OCI-LY1 (cell line): ENCODE data around the gene IL13RA2.

Experiments used
- H2AFZ ChIP-seq: fragments of 200-600 bp; sonication (generic), shearing (Covaris generic); 2 replicates; pipeline ENCODE4 v1.6.0; 2014; ENCODE audit warnings: antibody characterized with exemption, mild to moderate bottlenecking, low read length
- H3F3A ChIP-seq: fragments of 200-600 bp; sonication (generic), shearing (Covaris generic); 2 replicates; pipeline ENCODE4 v1.6.0; 2014; ENCODE audit warnings: mild to moderate bottlenecking, antibody characterized with exemption, low read length, moderate library complexity; ENCODE audit not compliant: insufficient read depth
- H3K27ac ChIP-seq: fragments of 200-600 bp; sonication (generic); 2 replicates; pipeline ENCODE4 v1.5.1; 2014; ENCODE audit warnings: low read length, mixed run types, mild to moderate bottlenecking, low read depth; ENCODE audit not compliant: poor library complexity, severe bottlenecking
- H3K27me3 ChIP-seq: fragments of 200-600 bp; sonication (generic); 2 replicates; pipeline ENCODE4 v1.6.0; 2014; ENCODE audit warnings: antibody characterized with exemption, mild to moderate bottlenecking, low read length, moderate library complexity; ENCODE audit not compliant: insufficient read depth
- H3K36me3 ChIP-seq: fragments of 200-600 bp; sonication (generic); 2 replicates; pipeline ENCODE4 v1.6.1; 2014; ENCODE audit warnings: mild to moderate bottlenecking, antibody characterized with exemption, low read length, moderate library complexity, mixed read lengths; ENCODE audit not compliant: insufficient read depth
- H3K4me1 ChIP-seq: fragments of 200-600 bp; sonication (generic); 2 replicates; pipeline ENCODE4 v1.5.1; 2014; ENCODE audit warnings: mild to moderate bottlenecking, low read length, moderate library complexity; ENCODE audit not compliant: insufficient read depth, severe bottlenecking
- H3K4me2 ChIP-seq: fragments of 200-600 bp; sonication (generic), shearing (Covaris generic); 2 replicates; pipeline ENCODE4 v1.6.1; 2014; ENCODE audit warnings: low read length
- H3K4me3 ChIP-seq: fragments of 200-600 bp; sonication (generic); 2 replicates; pipeline ENCODE4 v1.5.1; 2014; ENCODE audit warnings: low read length, low read depth, mild to moderate bottlenecking, mixed read lengths; ENCODE audit not compliant: poor library complexity, severe bottlenecking
- H3K79me2 ChIP-seq: fragments of 200-600 bp; shearing (Covaris generic); 2 replicates; pipeline ENCODE4 v1.6.1; 2016; ENCODE audit warnings: mixed run types, low read length, mixed read lengths; ENCODE audit not compliant: insufficient read depth
- H3K9ac ChIP-seq: fragments of 200-600 bp; sonication (generic), shearing (Covaris generic); 2 replicates; pipeline ENCODE4 v1.6.1; 2014; ENCODE audit warnings: mild to moderate bottlenecking, low read length, mixed read lengths
- H3K9me2 ChIP-seq: fragments of 200-600 bp; sonication (generic), shearing (Covaris generic); 2 replicates; pipeline ENCODE4 v1.6.1; 2014; ENCODE audit warnings: low read depth, mild to moderate bottlenecking, low read length, mixed read lengths
- H3K9me3 ChIP-seq: fragments of 200-600 bp; shearing (Covaris generic); 2 replicates; pipeline ENCODE4 v1.6.1; 2014; ENCODE audit warnings: low read length, mixed read lengths
- H4K20me1 ChIP-seq: fragments of 200-600 bp; sonication (generic), shearing (Covaris generic); 2 replicates; pipeline ENCODE4 v1.6.0; 2016; ENCODE audit warnings: mild to moderate bottlenecking, low read length; ENCODE audit not compliant: insufficient read depth
- CTCF ChIP-seq: fragments of 200-600 bp; sonication (generic), shearing (Covaris generic); IDR thresholded peaks from 2 replicates; pipeline ENCODE4 v1.5.1; 2017; ENCODE audit warnings: mild to moderate bottlenecking, antibody characterized with exemption, low read length, moderate library complexity, mixed read lengths
- EZH2 ChIP-seq: fragments of 200-600 bp; sonication (generic), shearing (Covaris generic); IDR thresholded peaks from 2 replicates; pipeline ENCODE4 v1.8.0; 2017; ENCODE audit warnings: borderline replicate concordance, mixed run types, mild to moderate bottlenecking, antibody characterized with exemption, low read length, moderate library complexity, mixed read lengths

IL13RA2 gene

DNA sequence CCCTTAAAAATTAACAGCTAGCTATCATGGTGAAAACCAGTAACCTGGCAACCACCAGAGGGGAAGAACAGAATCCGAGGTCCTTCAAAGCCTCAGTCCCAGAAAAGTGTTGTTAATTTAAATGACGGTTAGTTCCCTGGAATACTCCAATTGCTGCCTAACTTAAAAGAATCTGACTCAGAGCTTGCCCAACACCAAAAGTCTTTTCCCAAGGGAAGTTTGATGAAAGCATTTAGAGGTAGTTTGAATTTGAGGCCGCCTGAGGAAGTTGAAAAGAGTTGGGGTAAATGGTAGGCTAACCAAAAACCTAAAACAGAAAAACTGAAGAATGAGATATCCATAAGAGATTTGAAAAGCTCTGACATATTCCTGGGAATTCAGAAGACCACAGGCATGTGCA lies 46.6 kb downstream of the IL13RA2 start:
- Histone ChIP-seq H3K9me2 (no peaks in the 10 kb centered on the region), H2AFZ (no peak overlapping the region), H3K4me3 (no peak overlapping the region), H3K9me3 (no peaks in the 10 kb centered on the region), H3K36me3 (no peaks in the 10 kb centered on the region), H3K27ac (no peak overlapping the region), H3F3A (no peaks in the 10 kb centered on the region), H3K4me2 (no peak overlapping the region), H3K4me1 (no peaks in the 10 kb centered on the region), H3K9ac (no peak overlapping the region), H3K79me2 (no peaks in the 10 kb centered on the region), H4K20me1 (no peaks in the 10 kb centered on the region), H3K27me3 (no peaks in the 10 kb centered on the region)
- TF ChIP-seq EZH2, result no peak
- TF ChIP-seq CTCF, result no peak

GRCh38 chrX:114964374-114964773 lies 53.0 kb downstream of the IL13RA2 start:
- H3K4me3 ChIP-seq, result no peak overlapping the region
- H3K9ac ChIP-seq, result no peak overlapping the region
- no peaks in the 10 kb centered on the region for H3F3A ChIP-seq
- H2AFZ ChIP-seq, result no peak overlapping the region
- no peaks in the 10 kb centered on the region for H4K20me1 ChIP-seq
- no peak overlapping the region for H3K27ac ChIP-seq
- H3K4me2 ChIP-seq, result no peak overlapping the region
- TF ChIP-seq CTCF (no peak), EZH2 (no peak)
- no peaks in the 10 kb centered on the region for H3K27me3 ChIP-seq
- H3K36me3 ChIP-seq, result no peaks in the 10 kb centered on the region
- no peaks in the 10 kb centered on the region for H3K79me2 ChIP-seq
- no peaks in the 10 kb centered on the region for H3K4me1 ChIP-seq
- no peaks in the 10 kb centered on the region for H3K9me2 ChIP-seq
- H3K9me3 ChIP-seq, result no peaks in the 10 kb centered on the region

GRCh38 chrX:114962209-114962608 lies 55.2 kb downstream of the IL13RA2 start:
- Histone ChIP-seq H3K9me3 (no peaks in the 10 kb centered on the region), H2AFZ (no peak overlapping the region), H3K4me1 (no peaks in the 10 kb centered on the region), H3K9me2 (no peaks in the 10 kb centered on the region), H3K4me2 (no peak overlapping the region), H3K27me3 (no peaks in the 10 kb centered on the region), H3K9ac (no peak overlapping the region), H4K20me1 (no peaks in the 10 kb centered on the region), H3K79me2 (no peaks in the 10 kb centered on the region), H3K36me3 (no peaks in the 10 kb centered on the region), H3K27ac (no peak overlapping the region), H3K4me3 (no peak overlapping the region), H3F3A (no peaks in the 10 kb centered on the region)
- no peak for TF ChIP-seq EZH2
- no peak for TF ChIP-seq CTCF
